ENCODE data around the gene HEPACAM.

The HEPACAM gene

DNA sequence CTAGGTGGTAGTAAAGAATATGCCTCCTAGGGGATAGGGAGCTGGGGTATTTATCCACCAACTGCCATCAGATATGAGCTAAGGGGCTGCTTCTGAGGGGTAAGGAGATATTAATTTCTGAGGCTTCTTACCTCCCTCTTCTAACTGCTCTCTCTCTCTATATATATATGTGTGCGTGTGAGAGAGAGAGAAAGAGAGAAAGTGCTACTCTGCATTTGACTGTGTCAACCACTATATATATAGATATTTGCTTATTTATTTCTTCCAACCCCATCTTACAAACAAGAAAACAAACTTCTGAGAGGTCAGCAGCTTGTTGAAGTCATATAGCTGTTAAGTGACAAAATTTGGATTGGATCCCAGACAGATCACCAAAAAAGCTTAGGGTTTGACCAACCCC, 5.9 kb upstream of the HEPACAM start:
- no peak for DNase-seq
- Histone ChIP-seq H3K79me1 (ENCODE audit: low read length) (no peaks in the 10 kb centered on the region), H3K79me2 (ENCODE audit: control insufficient read depth, insufficient read depth, low read length) (no peaks in the 10 kb centered on the region), H3K4ac (ENCODE audit: low read depth, low read length) (no peak overlapping the region), H3K27ac (ENCODE audit: low read depth, low read length) (no peak overlapping the region), H3K4me2 (ENCODE audit: low read length) (no peak overlapping the region), H3K23ac (ENCODE audit: low read length) (no peak overlapping the region), H3K36me3 (ENCODE audit: control insufficient read depth, insufficient read depth, low read length) (no peaks in the 10 kb centered on the region), H3K27me3 (ENCODE audit: insufficient read depth, low read length, poor library complexity) (no peaks in the 10 kb centered on the region), H3K18ac (ENCODE audit: low read length) (no peak overlapping the region), H2BK120ac (ENCODE audit: low read depth, low read length) (no peak overlapping the region), H2BK5ac (ENCODE audit: low read length) (no peak overlapping the region), H3K9ac (ENCODE audit: low read length) (no peak overlapping the region), H3K4me3 (ENCODE audit: low read length) (no peak overlapping the region), H3K4me1 (ENCODE audit: control insufficient read depth, low read depth, low read length) (no peaks in the 10 kb centered on the region), H2AK5ac (ENCODE audit: low read length) (no peak overlapping the region), H4K5ac (ENCODE audit: low read length) (no peak overlapping the region), H4K8ac (ENCODE audit: low read depth, low read length) (no peak overlapping the region), H2BK15ac (replicated peaks; ENCODE audit: low read depth) (no peak overlapping the region), H3K56ac (ENCODE audit: low read length) (no peak overlapping the region)
- WGBS (ENCODE audit: extremely low coverage, insufficient coverage, low lambda C conversion rate), result no CpG with 5 or more reads among the region's 1 CpG

- no peak overlapping the region for H4K5ac ChIP-seq (ENCODE audit: low read length)
- no peaks in the 10 kb centered on the region for H3K79me1 ChIP-seq (ENCODE audit: low read length)
- no CpG with 5 or more reads among the region's 6 CpGs for WGBS (ENCODE audit: extremely low coverage, insufficient coverage, low lambda C conversion rate)
Observed at GRCh38 chr11:124938970-124939369, 3.1 kb upstream of the HEPACAM start.

DNA sequence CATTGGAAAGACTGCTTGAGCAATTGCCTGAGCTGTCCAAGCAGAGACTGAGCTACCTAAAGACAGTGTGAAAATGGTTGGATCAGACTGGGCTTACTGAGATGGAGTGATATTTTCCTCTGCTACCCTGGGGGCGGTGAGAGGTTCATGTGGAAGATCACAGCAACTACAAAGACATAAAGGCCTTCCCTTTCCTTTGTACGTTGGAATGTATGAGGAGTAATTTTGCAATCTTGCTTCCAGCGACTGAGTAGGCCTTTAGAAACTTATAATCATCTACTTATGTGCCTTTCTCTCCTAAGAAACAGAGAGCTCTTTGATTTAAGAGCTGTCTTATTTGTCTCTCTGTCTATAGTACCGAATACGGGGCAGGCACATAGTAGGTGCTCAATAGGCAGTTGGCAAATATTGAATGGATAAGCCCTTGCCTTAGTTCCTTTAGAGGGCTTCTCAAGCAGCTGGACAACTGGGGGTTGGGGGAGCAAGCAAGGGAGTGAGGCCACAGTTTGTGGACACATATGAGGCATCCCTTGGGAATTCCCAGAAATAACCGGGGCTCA, 2.4 kb upstream of the HEPACAM start:
- no peak overlapping the region for H2BK120ac ChIP-seq (ENCODE audit: low read depth, low read length)
- H3K23ac ChIP-seq (ENCODE audit: low read length), result no peak overlapping the region
- H2AK5ac ChIP-seq (ENCODE audit: low read length), result no peak overlapping the region
- H3K27ac ChIP-seq (ENCODE audit: low read depth, low read length), result no peak overlapping the region
- H3K18ac ChIP-seq (ENCODE audit: low read length), result no peak overlapping the region
- H3K4me1 ChIP-seq (ENCODE audit: control insufficient read depth, low read depth, low read length), result no peaks in the 10 kb centered on the region
- H3K4ac ChIP-seq (ENCODE audit: low read depth, low read length), result no peak overlapping the region
- no peaks in the 10 kb centered on the region for H3K27me3 ChIP-seq (ENCODE audit: insufficient read depth, low read length, poor library complexity)
- no peak overlapping the region for H2BK15ac ChIP-seq (replicated peaks; ENCODE audit: low read depth)
- H3K4me2 ChIP-seq (ENCODE audit: low read length), result no peak overlapping the region
- no peak overlapping the region for H3K9ac ChIP-seq (ENCODE audit: low read length)
- H3K56ac ChIP-seq (ENCODE audit: low read length), result no peak overlapping the region
- no peak overlapping the region for H3K4me3 ChIP-seq (ENCODE audit: low read length)
- H3K79me1 ChIP-seq (ENCODE audit: low read length), result no peaks in the 10 kb centered on the region
- H2BK5ac ChIP-seq (ENCODE audit: low read length), result no peak overlapping the region
- no peaks in the 10 kb centered on the region for H3K79me2 ChIP-seq (ENCODE audit: control insufficient read depth, insufficient read depth, low read length)
- H3K36me3 ChIP-seq (ENCODE audit: control insufficient read depth, insufficient read depth, low read length), result no peaks in the 10 kb centered on the region
- no CpG with 5 or more reads among the region's 6 CpGs for WGBS (ENCODE audit: extremely low coverage, insufficient coverage, low lambda C conversion rate)
- H4K5ac ChIP-seq (ENCODE audit: low read length), result no peak overlapping the region
- no peak overlapping the region for H4K8ac ChIP-seq (ENCODE audit: low read depth, low read length)
- no peak for DNase-seq

More at GRCh38 chr11:124938970-124939369, 3.1 kb upstream of the HEPACAM start:
- H3K9ac ChIP-seq (ENCODE audit: low read length), result no peak overlapping the region
- no peaks in the 10 kb centered on the region for H3K27me3 ChIP-seq (ENCODE audit: insufficient read depth, low read length, poor library complexity)
- no peak overlapping the region for H2BK5ac ChIP-seq (ENCODE audit: low read length)
- no peaks in the 10 kb centered on the region for H3K36me3 ChIP-seq (ENCODE audit: control insufficient read depth, insufficient read depth, low read length)
- no peak overlapping the region for H3K4me3 ChIP-seq (ENCODE audit: low read length)
- no peak overlapping the region for H2AK5ac ChIP-seq (ENCODE audit: low read length)
- no peak overlapping the region for H3K4ac ChIP-seq (ENCODE audit: low read depth, low read length)
- no peak overlapping the region for H3K18ac ChIP-seq (ENCODE audit: low read length)
- no peak overlapping the region for H2BK15ac ChIP-seq (replicated peaks; ENCODE audit: low read depth)
- no peak overlapping the region for H3K56ac ChIP-seq (ENCODE audit: low read length)
- H2BK120ac ChIP-seq (ENCODE audit: low read depth, low read length), result no peak overlapping the region
- no peak overlapping the region for H3K4me2 ChIP-seq (ENCODE audit: low read length)
- H3K27ac ChIP-seq (ENCODE audit: low read depth, low read length), result no peak overlapping the region
- no peak overlapping the region for H4K8ac ChIP-seq (ENCODE audit: low read depth, low read length)
- H3K79me2 ChIP-seq (ENCODE audit: control insufficient read depth, insufficient read depth, low read length), result no peaks in the 10 kb centered on the region
- no peaks in the 10 kb centered on the region for H3K4me1 ChIP-seq (ENCODE audit: control insufficient read depth, low read depth, low read length)
- DNase-seq, result no peak
- H3K23ac ChIP-seq (ENCODE audit: low read length), result no peak overlapping the region

- Histone ChIP-seq H3K27me3 (ENCODE audit: insufficient read depth, low read length, poor library complexity) (no peaks in the 10 kb centered on the region), H2BK15ac (replicated peaks; ENCODE audit: low read depth) (no peak overlapping the region), H2BK5ac (ENCODE audit: low read length) (no peak overlapping the region), H3K23ac (ENCODE audit: low read length) (no peak overlapping the region), H2AK5ac (ENCODE audit: low read length) (no peak overlapping the region), H4K8ac (ENCODE audit: low read depth, low read length) (no peak overlapping the region), H3K18ac (ENCODE audit: low read length) (no peak overlapping the region), H3K4me1 (ENCODE audit: control insufficient read depth, low read depth, low read length) (no peaks in the 10 kb centered on the region), H3K36me3 (ENCODE audit: control insufficient read depth, insufficient read depth, low read length) (no peaks in the 10 kb centered on the region), H3K4ac (ENCODE audit: low read depth, low read length) (no peak overlapping the region), H3K4me2 (ENCODE audit: low read length) (no peak overlapping the region), H3K4me3 (ENCODE audit: low read length) (no peak overlapping the region), H3K56ac (ENCODE audit: low read length) (no peak overlapping the region), H3K9ac (ENCODE audit: low read length) (no peak overlapping the region), H3K79me1 (ENCODE audit: low read length) (no peaks in the 10 kb centered on the region), H4K5ac (ENCODE audit: low read length) (no peak overlapping the region), H2BK120ac (ENCODE audit: low read depth, low read length) (no peak overlapping the region), H3K27ac (ENCODE audit: low read depth, low read length) (no peak overlapping the region), H3K79me2 (ENCODE audit: control insufficient read depth, insufficient read depth, low read length) (no peaks in the 10 kb centered on the region)
- no peak for DNase-seq
- WGBS (ENCODE audit: extremely low coverage, insufficient coverage, low lambda C conversion rate), result no CpG with 5 or more reads among the region's 3 CpGs
Observed at GRCh38 chr11:124937336-124937935, 1.6 kb upstream of the HEPACAM start.

DNA sequence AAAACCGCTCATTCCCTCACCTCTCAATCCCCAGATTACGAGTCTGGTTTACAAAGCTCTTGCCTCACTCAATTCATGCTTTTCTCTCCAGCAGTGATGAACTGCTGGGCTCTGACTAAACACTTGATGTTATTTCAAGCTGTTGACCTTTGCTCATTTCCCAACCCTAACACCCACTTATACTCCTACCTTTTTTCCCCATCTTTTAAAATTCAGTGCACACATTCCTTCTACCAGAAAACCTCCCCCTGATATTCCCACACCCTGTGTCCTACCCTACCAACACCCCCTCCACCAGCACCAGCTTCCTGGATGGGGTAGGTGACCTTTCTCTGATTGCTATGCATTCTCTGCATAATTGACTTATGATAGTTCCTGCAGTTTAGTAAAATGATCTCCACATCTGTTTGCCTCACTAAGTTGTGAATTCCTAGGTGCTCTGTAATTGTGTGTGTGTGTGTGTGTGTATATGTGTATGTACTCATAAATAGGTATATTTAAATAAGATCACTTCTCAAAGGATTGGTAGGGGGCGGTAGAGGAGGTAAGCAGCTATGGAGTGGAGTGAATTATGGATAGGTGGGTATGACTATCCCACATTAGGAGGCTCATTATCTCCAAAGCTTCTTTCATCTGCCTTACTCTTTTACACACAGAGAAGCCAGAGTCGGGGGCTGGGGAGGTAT, 842 bp downstream of the HEPACAM start:
- Histone ChIP-seq H3K4me1 (ENCODE audit: control insufficient read depth, low read depth, low read length) (no peaks in the 10 kb centered on the region), H3K4me3 (ENCODE audit: low read length) (no peak overlapping the region), H4K8ac (ENCODE audit: low read depth, low read length) (no peak overlapping the region), H3K9ac (ENCODE audit: low read length) (no peak overlapping the region), H2BK120ac (ENCODE audit: low read depth, low read length) (no peak overlapping the region), H3K4me2 (ENCODE audit: low read length) (no peak overlapping the region), H3K36me3 (ENCODE audit: control insufficient read depth, insufficient read depth, low read length) (no peaks in the 10 kb centered on the region), H3K56ac (ENCODE audit: low read length) (no peak overlapping the region), H3K23ac (ENCODE audit: low read length) (no peak overlapping the region), H2AK5ac (ENCODE audit: low read length) (no peak overlapping the region), H3K79me1 (ENCODE audit: low read length) (no peaks in the 10 kb centered on the region), H3K79me2 (ENCODE audit: control insufficient read depth, insufficient read depth, low read length) (no peaks in the 10 kb centered on the region), H2BK15ac (replicated peaks; ENCODE audit: low read depth) (no peak overlapping the region), H2BK5ac (ENCODE audit: low read length) (no peak overlapping the region), H3K27me3 (ENCODE audit: insufficient read depth, low read length, poor library complexity) (no peaks in the 10 kb centered on the region), H3K18ac (ENCODE audit: low read length) (no peak overlapping the region), H3K27ac (ENCODE audit: low read depth, low read length) (no peak overlapping the region), H4K5ac (ENCODE audit: low read length) (no peak overlapping the region), H3K4ac (ENCODE audit: low read depth, low read length) (no peak overlapping the region)
- no CpG with 5 or more reads among the region's 4 CpGs for WGBS (ENCODE audit: extremely low coverage, insufficient coverage, low lambda C conversion rate)
- no peak for DNase-seq

All from mesendoderm (in vitro differentiated cells).